ENCODE data around the gene KLHL7.

GRCh38 chr7:23200331-23200730 lies 94.7 kb downstream of the KLHL7 start:
- TF ChIP-seq CTCF (IDR thresholded peaks at IDR 0.05; ENCODE audit: low read depth, low read length): no peak
- no peak for TF ChIP-seq POLR2A (IDR thresholded peaks at IDR 0.05; ENCODE audit: extremely low read depth, insufficient read length)

Data from NB4 (cell line).